H9 (cell line): Measurements from ENCODE around the gene TMCC2. TPM values are rescaled to one million over a fixed set of nuclear protein-coding genes. Genes with fewer than 3 reads are reported as not detected.

Experiments
- DNase-seq: peaks from one replicate; pipeline ENCODE4 v3.0.0-alpha.2; 2017
- H2AFZ ChIP-seq: one replicate; pipeline ENCODE4 v1.6.1; 2013; ENCODE audit warnings: mild to moderate bottlenecking, low read length, control low read depth, moderate library complexity
- H2AK5ac ChIP-seq: 2 replicates; pipeline ENCODE4 v1.6.1; 2013; ENCODE audit warnings: low read length, control low read depth, mixed read lengths; ENCODE audit not compliant: insufficient read length
- H2BK120ac ChIP-seq: one replicate; pipeline ENCODE4 v1.6.1; 2013; ENCODE audit warnings: low read depth, mild to moderate bottlenecking, low read length, control low read depth, inconsistent platforms; ENCODE audit not compliant: poor library complexity, severe bottlenecking
- H2BK12ac ChIP-seq: 2 replicates; pipeline ENCODE4 v1.6.1; 2013; ENCODE audit warnings: low read length, control low read depth, mixed read lengths, low read depth; ENCODE audit not compliant: insufficient read length
- H2BK15ac ChIP-seq: 2 replicates; pipeline ENCODE4 v1.6.1; 2013; ENCODE audit warnings: low read depth, low read length, control low read depth
- H2BK20ac ChIP-seq: one replicate; pipeline ENCODE4 v1.6.1; 2013; ENCODE audit warnings: low read depth, mild to moderate bottlenecking, low read length, control low read depth, inconsistent platforms; ENCODE audit not compliant: poor library complexity, severe bottlenecking
- H2BK5ac ChIP-seq: 2 replicates; pipeline ENCODE4 v1.6.1; 2013; ENCODE audit warnings: low read length, control low read depth, mixed read lengths; ENCODE audit not compliant: insufficient read length
- H3K14ac ChIP-seq: 2 replicates; pipeline ENCODE4 v1.6.1; 2013; ENCODE audit warnings: low read length, control low read depth; ENCODE audit not compliant: insufficient read depth
- H3K18ac ChIP-seq: 2 replicates; pipeline ENCODE4 v1.6.1; 2013; ENCODE audit warnings: low read depth, mild to moderate bottlenecking, mixed read lengths, low read length, control low read depth; ENCODE audit not compliant: insufficient read length
- H3K23ac ChIP-seq: 2 replicates; pipeline ENCODE4 v1.6.1; 2013; ENCODE audit warnings: low read length, control low read depth, mixed read lengths, low read depth; ENCODE audit not compliant: insufficient read length
- H3K23me2 ChIP-seq: 2 replicates; pipeline ENCODE4 v1.6.1; 2013; ENCODE audit warnings: low read depth, mild to moderate bottlenecking, mixed read lengths, low read length, control low read depth; ENCODE audit not compliant: insufficient read length, poor library complexity, severe bottlenecking
- H3K27ac ChIP-seq: 2 replicates; pipeline ENCODE4 v1.5.1; 2013; ENCODE audit warnings: low read length, control low read depth, mixed read lengths, low read depth; ENCODE audit not compliant: insufficient read length
- H3K27me3 ChIP-seq: 2 replicates; pipeline ENCODE4 v1.6.1; 2013; ENCODE audit warnings: low read length, control low read depth, inconsistent platforms; ENCODE audit not compliant: insufficient read depth
- H3K4ac ChIP-seq: 2 replicates; pipeline ENCODE4 v1.6.1; 2013; ENCODE audit warnings: low read depth, mild to moderate bottlenecking, control low read depth, inconsistent platforms, low read length, moderate library complexity
- H3K4me1 ChIP-seq: 2 replicates; pipeline ENCODE4 v1.6.1; 2013; ENCODE audit warnings: low read length, control low read depth, inconsistent platforms; ENCODE audit not compliant: insufficient read depth
- H3K4me2 ChIP-seq: 2 replicates; pipeline ENCODE4 v1.6.1; 2013; ENCODE audit warnings: low read length, control low read depth, mixed read lengths; ENCODE audit not compliant: insufficient read length, insufficient read depth
- H3K56ac ChIP-seq: 2 replicates; pipeline ENCODE4 v1.6.1; 2013; ENCODE audit warnings: low read depth, mild to moderate bottlenecking, mixed read lengths, low read length, control low read depth; ENCODE audit not compliant: insufficient read length
- H3K79me1 ChIP-seq: 2 replicates; pipeline ENCODE4 v1.6.1; 2013; ENCODE audit warnings: low read depth, mild to moderate bottlenecking, moderate library complexity, low read length, control low read depth, inconsistent platforms; ENCODE audit not compliant: insufficient read depth, poor library complexity, severe bottlenecking
- H3K79me2 ChIP-seq: 2 replicates; pipeline ENCODE4 v1.6.1; 2013; ENCODE audit warnings: low read length, control low read depth, inconsistent platforms; ENCODE audit not compliant: insufficient read depth
- H3K9ac ChIP-seq: 2 replicates; pipeline ENCODE4 v1.6.1; 2013; ENCODE audit warnings: low read length, control low read depth, mixed read lengths; ENCODE audit not compliant: insufficient read length; ENCODE audit errors: extremely low read depth
- H3K9me3 ChIP-seq: one replicate; pipeline ENCODE4 v1.6.1; 2013; ENCODE audit warnings: low read depth, low read length, inconsistent platforms; ENCODE audit not compliant: control insufficient read depth
- H3T11ph ChIP-seq: one replicate; pipeline ENCODE4 v1.6.1; 2013; ENCODE audit warnings: mild to moderate bottlenecking, low read length, control low read depth, inconsistent platforms
- H4K20me1 ChIP-seq: one replicate; pipeline ENCODE4 v1.6.1; 2013; ENCODE audit not compliant: control insufficient read depth, insufficient read length, insufficient read depth
- H4K5ac ChIP-seq: 2 replicates; pipeline ENCODE4 v1.6.1; 2013; ENCODE audit warnings: low read depth, mild to moderate bottlenecking, mixed read lengths, low read length, control low read depth; ENCODE audit not compliant: insufficient read length
- H4K8ac ChIP-seq: replicated peaks from 2 replicates; pipeline ENCODE4 v1.6.1; 2013; ENCODE audit warnings: low read length, control low read depth, mixed read lengths, low read depth; ENCODE audit not compliant: insufficient read length
- H4K91ac ChIP-seq: 2 replicates; pipeline ENCODE4 v1.6.1; 2013; ENCODE audit warnings: low read depth, mild to moderate bottlenecking, moderate library complexity, mixed read lengths, low read length, control low read depth; ENCODE audit not compliant: insufficient read length
- H3K27ac Mint-ChIP-seq, 3 experiments: 2 replicates in 2 of 3; 3 replicates in 1 of 3; pipeline ENCODE4 v1.8.0; 2020 to 2021; ENCODE audit warnings: mixed read lengths in 3 of 3, mild to moderate bottlenecking in 1 of 3, moderate library complexity in 1 of 3
- H3K27me3 Mint-ChIP-seq: 2 replicates; pipeline ENCODE4 v1.8.0; 2021; ENCODE audit warnings: low read depth, mild to moderate bottlenecking, moderate library complexity, mixed read lengths
- H3K36me3 Mint-ChIP-seq, 3 experiments: 2 replicates in 2 of 3; 3 replicates in 1 of 3; pipeline ENCODE4 v1.8.0; 2020 to 2021; ENCODE audit warnings: low read depth in 3 of 3, mixed read lengths in 3 of 3; ENCODE audit not compliant: insufficient read depth in 1 of 3
- H3K4me1 Mint-ChIP-seq, 2 experiments: 2 replicates each; pipeline ENCODE4 v1.8.0; 2020; ENCODE audit warnings: mixed read lengths in 2 of 2
- H3K4me3 Mint-ChIP-seq, 2 experiments: 2 replicates in 1 of 2; 3 replicates in 1 of 2; pipeline ENCODE4 v1.8.0; 2020 to 2021; ENCODE audit warnings: mild to moderate bottlenecking in 2 of 2, mixed read lengths in 2 of 2, moderate library complexity in 1 of 2
- H3K9me3 Mint-ChIP-seq, 2 experiments: 2 replicates in 1 of 2; 3 replicates in 1 of 2; pipeline ENCODE4 v1.8.0; 2020; ENCODE audit warnings: mild to moderate bottlenecking in 2 of 2, mixed read lengths in 2 of 2, moderate library complexity in 1 of 2
- WGBS: extraction: QIAGEN DNeasy Blood & Tissue Kit; methylation state at CpG from one replicate; pipeline ENCODE4 v1.1.7; 2013; ENCODE audit warnings: missing lambda C conversion rate, low lambda C conversion rate, mixed read lengths; ENCODE audit not compliant: insufficient read length; ENCODE audit errors: extremely low coverage; 5-methylcytosine and 5-hydroxymethylcytosine counted together
- total RNA-seq: library from RNA; stranded (reverse); gene quantifications from 2 replicates; pipeline ENCODE4 v1.2.1, GENCODE V29; 2021
- TF ChIP-seq, protein P1 (sequence below): fragments of 200-600 bp; sonication (generic); conservative IDR thresholded peaks from 3 replicates; pipeline ENCODE4 v1.8.0; 2021; ENCODE audit warnings: antibody characterized with exemption, mild to moderate bottlenecking

Gene TMCC2
- total RNA-seq, 1 experiment from 2014 or later = 11.7 TPM

DNA sequence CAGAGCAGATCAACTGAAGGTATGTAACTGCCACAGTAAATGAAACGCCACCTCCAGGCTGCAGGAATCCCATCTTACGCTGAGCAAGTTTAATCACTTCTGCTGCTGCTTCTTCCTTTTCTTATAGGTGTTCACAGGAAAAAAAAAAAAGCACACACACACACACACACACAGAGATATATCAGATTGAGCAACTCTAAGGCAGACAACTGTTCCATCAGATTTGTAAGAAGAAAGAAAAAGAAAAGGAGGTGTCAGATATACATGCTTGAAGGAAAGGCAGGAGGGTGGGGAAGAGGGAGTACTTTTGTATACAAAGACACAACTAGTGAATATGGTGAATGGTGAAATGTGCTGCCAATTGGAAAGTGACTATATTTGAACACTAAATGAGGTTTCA, 44.8 kb upstream of the TMCC2 start:
- H3K4me2 ChIP-seq = no peak overlapping the region
- H3K4ac ChIP-seq = no peak overlapping the region
- H2BK12ac ChIP-seq = no peak overlapping the region
- H3K27me3 ChIP-seq = no peaks in the 10 kb centered on the region
- H3K79me2 ChIP-seq = peaks cover 1% of the 10 kb centered on the region; the same call in 1 of the 2 replicates
- H4K5ac ChIP-seq = no peak overlapping the region
- no peak overlapping the region for H2AK5ac ChIP-seq
- H3K23me2 ChIP-seq = no peaks in the 10 kb centered on the region
- H3K79me1 ChIP-seq = peaks cover 4% of the 10 kb centered on the region
- WGBS = no CpG with 5 or more reads among the region's 2 CpGs
- H3K4me1 ChIP-seq = peaks cover 6% of the 10 kb centered on the region; the same call in 1 of the 2 replicates
- Mint-ChIP-seq H3K36me3 (peaks cover 2 to 10% (median 10%) of the 10 kb centered on the region in 3 experiments; a peak in 6 of 7 replicates), H3K4me3 (no peak overlapping the region), H3K9me3 (no peaks in the 10 kb centered on the region), H3K27me3 (no peaks in the 10 kb centered on the region), H3K27ac (peak overlapping the region in 1 of 3 experiments; percentile 78; a peak in 2 of 7 replicates), H3K4me1 (peaks cover 11 to 20% of the 10 kb centered on the region in 2 experiments)
- no peak overlapping the region for H3K14ac ChIP-seq
- no peaks in the 10 kb centered on the region for H4K20me1 ChIP-seq
- no peak for DNase-seq
- no peak overlapping the region for H2BK5ac ChIP-seq
- H3T11ph ChIP-seq = no peak overlapping the region
- no peak overlapping the region for H2AFZ ChIP-seq
- TF ChIP-seq, protein P1, sequence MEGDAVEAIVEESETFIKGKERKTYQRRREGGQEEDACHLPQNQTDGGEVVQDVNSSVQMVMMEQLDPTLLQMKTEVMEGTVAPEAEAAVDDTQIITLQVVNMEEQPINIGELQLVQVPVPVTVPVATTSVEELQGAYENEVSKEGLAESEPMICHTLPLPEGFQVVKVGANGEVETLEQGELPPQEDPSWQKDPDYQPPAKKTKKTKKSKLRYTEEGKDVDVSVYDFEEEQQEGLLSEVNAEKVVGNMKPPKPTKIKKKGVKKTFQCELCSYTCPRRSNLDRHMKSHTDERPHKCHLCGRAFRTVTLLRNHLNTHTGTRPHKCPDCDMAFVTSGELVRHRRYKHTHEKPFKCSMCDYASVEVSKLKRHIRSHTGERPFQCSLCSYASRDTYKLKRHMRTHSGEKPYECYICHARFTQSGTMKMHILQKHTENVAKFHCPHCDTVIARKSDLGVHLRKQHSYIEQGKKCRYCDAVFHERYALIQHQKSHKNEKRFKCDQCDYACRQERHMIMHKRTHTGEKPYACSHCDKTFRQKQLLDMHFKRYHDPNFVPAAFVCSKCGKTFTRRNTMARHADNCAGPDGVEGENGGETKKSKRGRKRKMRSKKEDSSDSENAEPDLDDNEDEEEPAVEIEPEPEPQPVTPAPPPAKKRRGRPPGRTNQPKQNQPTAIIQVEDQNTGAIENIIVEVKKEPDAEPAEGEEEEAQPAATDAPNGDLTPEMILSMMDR = no peak
- no peak overlapping the region for H3K23ac ChIP-seq
- H2BK15ac ChIP-seq = no peak overlapping the region
- H2BK120ac ChIP-seq = no peak overlapping the region
- H3K27ac ChIP-seq = no peak overlapping the region
- no peak overlapping the region for H3K56ac ChIP-seq
- no peak overlapping the region for H4K8ac ChIP-seq
- no peak overlapping the region for H3K18ac ChIP-seq
- no peak overlapping the region for H2BK20ac ChIP-seq
- no peak overlapping the region for H4K91ac ChIP-seq
- no peaks in the 10 kb centered on the region for H3K9me3 ChIP-seq
- H3K9ac ChIP-seq = no peak overlapping the region
